ENCODE data around the gene ADORA2B.

DNA sequence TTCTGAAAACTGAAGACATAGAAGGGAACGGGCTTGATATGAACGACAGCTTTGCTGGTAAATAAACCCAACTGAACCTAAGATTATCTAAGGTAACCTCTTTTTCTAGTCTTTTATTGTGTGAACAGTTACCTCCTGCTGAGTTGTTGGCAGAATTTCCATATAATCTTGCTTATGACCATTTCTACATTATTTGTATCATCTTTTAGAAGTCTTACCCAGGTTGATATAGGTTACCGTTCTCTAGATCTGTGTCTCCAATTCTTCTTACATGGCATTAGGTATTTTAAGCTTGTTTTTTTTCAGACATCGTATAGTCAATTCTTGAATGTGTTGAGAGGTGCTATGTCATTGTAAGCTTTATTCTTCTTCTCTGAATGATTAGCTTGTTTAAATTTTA lies 79.0 kb downstream of the ADORA2B start:
- TF ChIP-seq, protein P1, sequence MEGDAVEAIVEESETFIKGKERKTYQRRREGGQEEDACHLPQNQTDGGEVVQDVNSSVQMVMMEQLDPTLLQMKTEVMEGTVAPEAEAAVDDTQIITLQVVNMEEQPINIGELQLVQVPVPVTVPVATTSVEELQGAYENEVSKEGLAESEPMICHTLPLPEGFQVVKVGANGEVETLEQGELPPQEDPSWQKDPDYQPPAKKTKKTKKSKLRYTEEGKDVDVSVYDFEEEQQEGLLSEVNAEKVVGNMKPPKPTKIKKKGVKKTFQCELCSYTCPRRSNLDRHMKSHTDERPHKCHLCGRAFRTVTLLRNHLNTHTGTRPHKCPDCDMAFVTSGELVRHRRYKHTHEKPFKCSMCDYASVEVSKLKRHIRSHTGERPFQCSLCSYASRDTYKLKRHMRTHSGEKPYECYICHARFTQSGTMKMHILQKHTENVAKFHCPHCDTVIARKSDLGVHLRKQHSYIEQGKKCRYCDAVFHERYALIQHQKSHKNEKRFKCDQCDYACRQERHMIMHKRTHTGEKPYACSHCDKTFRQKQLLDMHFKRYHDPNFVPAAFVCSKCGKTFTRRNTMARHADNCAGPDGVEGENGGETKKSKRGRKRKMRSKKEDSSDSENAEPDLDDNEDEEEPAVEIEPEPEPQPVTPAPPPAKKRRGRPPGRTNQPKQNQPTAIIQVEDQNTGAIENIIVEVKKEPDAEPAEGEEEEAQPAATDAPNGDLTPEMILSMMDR (IDR thresholded peaks at IDR 0.05), result no peak
- no peak for TF ChIP-seq EZH2phosphoT487 (IDR thresholded peaks at IDR 0.05)
- TF ChIP-seq EZH2 (IDR thresholded peaks at IDR 0.05), result no peak

Data from neural progenitor cell (in vitro differentiated cells).